Measurements from ENCODE around the gene RNF212B. TPM values are rescaled to one million over a fixed set of nuclear protein-coding genes. Genes with fewer than 3 reads are reported as not detected.
"Not testable (repeated sequence)": the region's sequence is repeated elsewhere in the genome, so short reads cannot be mapped to it uniquely, and the experiment has no call there.

RNF212B gene
- total RNA-seq, 1 experiment from 2014 or later: not detected

DNA sequence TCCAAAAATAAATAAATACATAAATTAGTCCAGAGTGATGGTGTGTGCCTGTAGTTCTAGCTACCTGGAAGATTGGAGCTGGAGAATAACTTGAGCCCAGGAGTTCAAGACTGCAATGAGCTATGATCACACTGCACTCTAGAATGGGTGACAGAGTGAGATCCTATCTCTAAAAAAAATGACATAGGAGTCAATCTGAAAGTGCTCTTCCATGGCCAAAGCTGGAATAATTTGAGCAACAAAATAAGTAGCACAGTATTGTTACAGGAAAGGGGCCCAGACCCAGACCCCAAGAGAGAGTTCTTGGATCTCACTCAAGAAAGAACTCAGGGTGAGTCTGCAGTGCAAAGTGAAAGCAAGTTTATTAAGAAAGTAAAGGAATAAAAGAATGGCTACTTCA lies 29.4 kb upstream of the RNF212B start:
- H3K27me3 ChIP-seq (ENCODE audit: low read length): no peaks in the 10 kb centered on the region
- no peak overlapping the region for H3K4me2 ChIP-seq (ENCODE audit: low read depth, low read length, poor library complexity, severe bottlenecking)
- no peaks in the 10 kb centered on the region for H4K20me1 ChIP-seq (ENCODE audit: insufficient read depth, low read depth, low read length)
- H3K79me2 ChIP-seq (ENCODE audit: low read length): no peaks in the 10 kb centered on the region
- H3K4me1 ChIP-seq (ENCODE audit: low read length): peaks cover 6% of the 10 kb centered on the region; the same call in 1 of the 2 replicates
- H3K9me3 ChIP-seq (ENCODE audit: low read length): no peaks in the 10 kb centered on the region
- no peak overlapping the region for H3K4me3 ChIP-seq (ENCODE audit: low read length)
- no peak for DNase-seq
- no peaks in the 10 kb centered on the region for H3K36me3 ChIP-seq (ENCODE audit: insufficient read depth, low read length)
- H3K9me2 ChIP-seq (replicated peaks; ENCODE audit: insufficient read depth, low read length): no peaks in the 10 kb centered on the region
- H3K27ac ChIP-seq (ENCODE audit: low read length): no peak overlapping the region
- H2AFZ ChIP-seq (ENCODE audit: low read length): no peak overlapping the region
- H3K9ac ChIP-seq (ENCODE audit: low read length): no peak overlapping the region

DNA sequence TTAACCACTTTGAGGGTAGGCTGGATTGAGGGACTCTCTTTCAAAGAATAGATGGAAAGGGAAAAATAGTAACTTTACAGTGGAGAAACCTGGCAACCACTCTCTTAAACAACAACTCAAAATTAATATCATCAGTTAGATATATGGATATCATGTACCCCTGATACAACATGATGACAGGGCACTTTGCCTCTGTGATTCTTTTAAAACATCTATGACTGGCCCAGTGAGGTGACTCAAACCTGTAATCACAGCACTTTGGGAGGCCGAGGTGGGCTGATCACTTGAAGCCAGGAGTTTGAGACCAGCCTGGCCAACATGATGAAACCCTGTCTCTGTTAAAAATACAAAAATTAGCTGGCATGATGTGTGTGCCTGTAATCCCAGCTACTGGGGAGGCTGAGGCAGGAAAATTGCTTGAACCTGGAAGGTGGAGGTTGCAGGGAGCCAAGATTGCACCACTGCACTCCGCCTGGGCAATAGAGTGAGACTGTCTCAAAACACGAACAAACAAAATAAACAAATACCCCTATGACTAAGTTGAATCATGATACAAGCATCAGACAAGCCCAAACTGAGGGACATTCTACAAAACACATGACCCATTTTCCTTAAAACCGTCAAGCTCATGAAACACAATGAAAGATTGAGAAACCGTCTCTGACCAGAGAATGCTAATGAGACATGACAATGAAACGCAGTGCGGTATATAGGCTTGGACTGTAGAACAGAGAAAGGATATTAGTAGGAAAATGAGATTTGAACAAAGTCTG lies 27.9 kb upstream of the RNF212B start:
- Histone ChIP-seq H3K4me1 (ENCODE audit: low read length) (no peaks in the 10 kb centered on the region), H2AFZ (ENCODE audit: low read length) (no peak overlapping the region), H4K20me1 (ENCODE audit: insufficient read depth, low read depth, low read length) (no peaks in the 10 kb centered on the region), H3K9me2 (replicated peaks; ENCODE audit: insufficient read depth, low read length) (no peaks in the 10 kb centered on the region), H3K36me3 (ENCODE audit: insufficient read depth, low read length) (no peaks in the 10 kb centered on the region), H3K27ac (ENCODE audit: low read length) (no peak overlapping the region), H3K27me3 (ENCODE audit: low read length) (no peaks in the 10 kb centered on the region), H3K4me3 (ENCODE audit: low read length) (no peak overlapping the region), H3K9me3 (ENCODE audit: low read length) (no peaks in the 10 kb centered on the region), H3K79me2 (ENCODE audit: low read length) (no peaks in the 10 kb centered on the region), H3K4me2 (ENCODE audit: low read depth, low read length, poor library complexity, severe bottlenecking) (no peak overlapping the region), H3K9ac (ENCODE audit: low read length) (no peak overlapping the region)
- no peak for DNase-seq

DNA sequence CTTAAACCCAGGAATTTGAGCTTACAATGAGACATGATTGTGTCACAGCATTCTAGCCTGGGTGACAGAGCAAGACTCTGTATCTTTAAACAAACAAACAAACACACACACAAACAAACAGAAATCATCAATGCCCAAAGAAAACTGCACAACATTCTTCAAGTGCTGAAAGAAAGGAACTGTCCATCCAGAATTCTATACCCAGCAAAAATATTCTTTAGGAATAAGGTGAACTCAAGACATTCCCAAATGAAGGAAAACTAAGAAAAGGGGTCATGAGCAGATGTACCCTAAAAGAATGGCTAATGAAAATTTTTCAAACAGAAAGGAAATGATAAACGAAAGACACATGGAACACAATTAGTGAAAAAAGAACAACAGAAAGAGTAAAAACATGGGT lies 22.3 kb upstream of the RNF212B start:
- no peak overlapping the region for H3K4me3 ChIP-seq (ENCODE audit: low read length)
- DNase-seq: peak; percentile 28
- H3K27me3 ChIP-seq (ENCODE audit: low read length): no peaks in the 10 kb centered on the region
- H3K9me3 ChIP-seq (ENCODE audit: low read length): no peaks in the 10 kb centered on the region
- H3K79me2 ChIP-seq (ENCODE audit: low read length): no peaks in the 10 kb centered on the region
- no peaks in the 10 kb centered on the region for H3K9me2 ChIP-seq (replicated peaks; ENCODE audit: insufficient read depth, low read length)
- no peaks in the 10 kb centered on the region for H3K4me1 ChIP-seq (ENCODE audit: low read length)
- no peak overlapping the region for H3K9ac ChIP-seq (ENCODE audit: low read length)
- no peaks in the 10 kb centered on the region for H4K20me1 ChIP-seq (ENCODE audit: insufficient read depth, low read depth, low read length)
- H3K4me2 ChIP-seq (ENCODE audit: low read depth, low read length, poor library complexity, severe bottlenecking): no peak overlapping the region
- no peak overlapping the region for H2AFZ ChIP-seq (ENCODE audit: low read length)
- no peak overlapping the region for H3K27ac ChIP-seq (ENCODE audit: low read length)
- no peaks in the 10 kb centered on the region for H3K36me3 ChIP-seq (ENCODE audit: insufficient read depth, low read length)

DNA sequence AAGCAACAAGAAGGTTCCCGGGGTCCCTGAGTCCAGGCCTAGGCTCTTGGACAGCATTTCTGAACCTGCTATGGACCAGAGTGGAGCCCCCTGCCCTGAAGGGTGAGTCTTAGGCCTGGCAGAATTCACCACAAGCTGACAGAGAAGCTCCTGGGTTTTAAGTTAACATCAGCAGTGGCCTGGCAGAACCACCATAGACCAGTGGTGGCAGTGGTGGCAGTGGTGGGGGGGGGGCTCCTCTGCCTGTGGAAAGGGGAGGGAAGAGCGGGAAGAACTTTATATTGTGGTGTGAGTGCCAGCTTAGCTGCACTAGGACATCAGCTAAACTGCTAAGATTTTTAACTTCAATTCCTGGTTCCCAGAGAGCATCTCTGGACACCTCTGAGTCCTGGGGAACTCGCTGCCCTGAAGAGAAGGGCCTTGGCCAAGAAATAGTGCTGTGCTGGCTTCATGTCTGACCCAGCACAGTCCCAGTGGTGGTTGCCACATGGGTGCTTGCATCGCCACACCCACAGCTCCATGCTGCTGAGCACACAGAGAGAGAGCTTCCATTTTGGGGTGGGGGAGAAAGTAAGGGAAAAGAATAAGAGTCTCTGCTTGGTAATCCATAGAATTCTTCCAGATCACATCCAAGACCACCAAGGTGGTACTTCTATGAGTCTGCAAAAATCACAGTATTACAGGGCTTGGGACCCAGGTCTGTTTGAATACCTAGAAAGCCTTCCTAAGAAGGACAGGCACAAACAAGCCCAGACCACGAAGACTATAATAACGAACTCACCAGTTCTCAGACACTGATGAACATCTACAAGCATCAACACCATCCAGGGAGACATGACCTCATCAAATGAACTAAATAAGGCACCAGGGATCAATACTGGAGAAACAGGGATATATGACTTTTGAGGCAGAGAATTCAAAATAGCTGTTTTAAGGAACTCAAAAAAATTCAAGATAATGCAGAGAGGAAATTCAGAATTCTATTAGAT lies 20.4 kb upstream of the RNF212B start:
- Histone ChIP-seq H3K9me3 (ENCODE audit: low read length) (no peaks in the 10 kb centered on the region), H3K9ac (ENCODE audit: low read length) (no peak overlapping the region), H3K4me1 (ENCODE audit: low read length) (no peaks in the 10 kb centered on the region), H3K79me2 (ENCODE audit: low read length) (no peaks in the 10 kb centered on the region), H3K36me3 (ENCODE audit: insufficient read depth, low read length) (no peaks in the 10 kb centered on the region), H3K9me2 (replicated peaks; ENCODE audit: insufficient read depth, low read length) (no peaks in the 10 kb centered on the region), H4K20me1 (ENCODE audit: insufficient read depth, low read depth, low read length) (no peaks in the 10 kb centered on the region), H2AFZ (ENCODE audit: low read length) (no peak overlapping the region), H3K27me3 (ENCODE audit: low read length) (no peaks in the 10 kb centered on the region), H3K27ac (ENCODE audit: low read length) (no peak overlapping the region), H3K4me2 (ENCODE audit: low read depth, low read length, poor library complexity, severe bottlenecking) (no peak overlapping the region), H3K4me3 (ENCODE audit: low read length) (no peak overlapping the region)
- DNase-seq: peak; percentile 27

DNA sequence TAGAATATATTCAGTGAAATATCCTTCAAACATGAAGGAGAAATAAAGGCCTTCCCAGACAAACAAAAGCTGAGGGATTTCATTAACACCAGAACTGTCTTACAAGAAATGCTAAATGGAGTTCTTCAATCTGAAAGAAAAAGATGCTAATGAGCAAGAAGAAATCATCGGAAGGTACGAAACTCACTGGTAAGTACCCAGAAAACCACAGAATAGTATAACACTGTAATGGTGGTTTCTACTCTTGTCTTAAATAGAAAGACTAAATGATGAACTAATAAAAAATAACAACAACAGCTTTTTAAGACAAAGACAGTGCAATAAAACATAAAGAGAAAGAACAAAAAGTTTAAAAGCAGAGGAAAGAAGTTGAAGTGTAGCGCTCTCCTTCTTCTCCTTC lies 18.7 kb upstream of the RNF212B start:
- H3K4me3 ChIP-seq (ENCODE audit: low read length): no peak overlapping the region
- no peaks in the 10 kb centered on the region for H3K9me3 ChIP-seq (ENCODE audit: low read length)
- H3K9me2 ChIP-seq (replicated peaks; ENCODE audit: insufficient read depth, low read length): no peaks in the 10 kb centered on the region
- H3K4me2 ChIP-seq (ENCODE audit: low read depth, low read length, poor library complexity, severe bottlenecking): no peak overlapping the region
- no peak overlapping the region for H2AFZ ChIP-seq (ENCODE audit: low read length)
- no peaks in the 10 kb centered on the region for H3K27me3 ChIP-seq (ENCODE audit: low read length)
- peak; percentile 16 for DNase-seq
- H3K9ac ChIP-seq (ENCODE audit: low read length): no peak overlapping the region
- no peaks in the 10 kb centered on the region for H3K79me2 ChIP-seq (ENCODE audit: low read length)
- H4K20me1 ChIP-seq (ENCODE audit: insufficient read depth, low read depth, low read length): no peaks in the 10 kb centered on the region
- no peak overlapping the region for H3K27ac ChIP-seq (ENCODE audit: low read length)
- H3K4me1 ChIP-seq (ENCODE audit: low read length): no peaks in the 10 kb centered on the region
- H3K36me3 ChIP-seq (ENCODE audit: insufficient read depth, low read length): no peaks in the 10 kb centered on the region

DNA sequence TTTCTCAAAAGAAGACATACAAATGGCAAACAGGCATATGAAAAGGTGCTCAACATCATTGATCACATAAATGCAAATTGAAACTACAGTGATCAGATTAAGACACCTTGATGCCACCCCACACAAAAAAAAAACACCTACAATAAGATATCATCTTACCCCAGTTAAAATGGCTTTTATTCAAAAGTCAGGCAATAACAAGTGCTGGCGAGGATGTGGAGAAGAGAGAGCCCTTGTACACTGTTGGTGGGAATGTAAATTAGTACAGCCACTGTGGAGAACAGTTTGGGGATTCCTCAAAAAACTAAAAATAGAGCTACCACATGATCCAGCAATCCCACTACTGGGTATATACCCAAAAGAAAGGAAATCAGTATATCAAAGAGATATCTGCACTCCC lies 12.8 kb upstream of the RNF212B start:
- H2AFZ ChIP-seq (ENCODE audit: low read length); H3K9ac ChIP-seq (ENCODE audit: low read length); H3K27me3 ChIP-seq (ENCODE audit: low read length); H3K9me3 ChIP-seq (ENCODE audit: low read length); H3K4me3 ChIP-seq (ENCODE audit: low read length); H3K36me3 ChIP-seq (ENCODE audit: insufficient read depth, low read length); H3K79me2 ChIP-seq (ENCODE audit: low read length); H3K4me2 ChIP-seq (ENCODE audit: low read depth, low read length, poor library complexity, severe bottlenecking); H3K9me2 ChIP-seq (replicated peaks; ENCODE audit: insufficient read depth, low read length); H3K27ac ChIP-seq (ENCODE audit: low read length); H4K20me1 ChIP-seq (ENCODE audit: insufficient read depth, low read depth, low read length): not testable (repeated sequence)
- DNase-seq: peak; percentile 6
- H3K4me1 ChIP-seq (ENCODE audit: low read length): peaks cover 22% of the 10 kb centered on the region

DNA sequence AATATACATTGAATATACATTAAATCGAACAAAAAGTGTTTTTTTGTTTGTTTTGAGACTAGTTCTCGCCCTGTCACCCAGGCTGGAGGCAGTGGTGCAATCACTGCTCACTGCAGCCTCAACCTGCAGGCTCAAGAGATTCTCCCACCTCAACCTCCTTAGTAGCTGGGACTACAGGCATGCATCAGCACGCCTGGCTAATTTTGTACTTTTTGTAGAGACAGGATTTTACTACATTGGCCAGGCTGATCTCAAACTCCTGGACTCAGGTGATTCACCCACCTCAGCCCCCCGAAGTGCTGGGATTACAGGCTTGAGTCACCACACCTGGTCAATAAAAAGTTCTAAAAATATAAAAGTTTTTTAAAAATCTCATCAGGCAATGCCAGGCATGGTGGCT lies 10.2 kb upstream of the RNF212B start:
- no peak overlapping the region for H3K4me2 ChIP-seq (ENCODE audit: low read depth, low read length, poor library complexity, severe bottlenecking)
- DNase-seq: peak; percentile 30
- no peak overlapping the region for H3K9ac ChIP-seq (ENCODE audit: low read length)
- H3K9me3 ChIP-seq (ENCODE audit: low read length): no peaks in the 10 kb centered on the region
- no peaks in the 10 kb centered on the region for H3K79me2 ChIP-seq (ENCODE audit: low read length)
- peaks cover 22% of the 10 kb centered on the region for H3K4me1 ChIP-seq (ENCODE audit: low read length)
- no peaks in the 10 kb centered on the region for H3K9me2 ChIP-seq (replicated peaks; ENCODE audit: insufficient read depth, low read length)
- no peak overlapping the region for H3K27ac ChIP-seq (ENCODE audit: low read length)
- H4K20me1 ChIP-seq (ENCODE audit: insufficient read depth, low read depth, low read length): no peaks in the 10 kb centered on the region
- no peaks in the 10 kb centered on the region for H3K36me3 ChIP-seq (ENCODE audit: insufficient read depth, low read length)
- H2AFZ ChIP-seq (ENCODE audit: low read length): no peak overlapping the region
- no peaks in the 10 kb centered on the region for H3K27me3 ChIP-seq (ENCODE audit: low read length)
- H3K4me3 ChIP-seq (ENCODE audit: low read length): no peak overlapping the region

DNA sequence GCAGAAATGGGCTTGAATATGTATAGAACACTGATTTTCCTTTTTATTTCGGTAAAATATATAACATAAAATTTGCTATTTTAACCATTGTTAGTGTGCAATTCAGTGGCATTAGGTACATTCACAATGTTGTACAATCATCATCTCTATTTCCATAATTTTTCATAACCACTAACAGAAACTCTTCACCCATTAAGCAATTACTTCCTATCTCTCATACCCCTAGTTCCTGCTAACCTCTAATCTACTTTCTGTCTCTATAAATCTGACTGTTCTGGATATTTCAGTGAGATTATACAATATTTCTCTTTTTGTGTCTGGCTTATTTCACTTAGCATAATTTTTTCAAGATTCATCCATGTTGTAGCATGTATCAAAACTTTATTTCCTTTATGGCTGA lies 8.9 kb upstream of the RNF212B start:
- Histone ChIP-seq H3K9ac (ENCODE audit: low read length) (no peak overlapping the region), H3K27me3 (ENCODE audit: low read length) (no peaks in the 10 kb centered on the region), H3K9me2 (replicated peaks; ENCODE audit: insufficient read depth, low read length) (no peaks in the 10 kb centered on the region), H3K4me1 (ENCODE audit: low read length) (peaks cover 22% of the 10 kb centered on the region), H4K20me1 (ENCODE audit: insufficient read depth, low read depth, low read length) (no peaks in the 10 kb centered on the region), H3K4me3 (ENCODE audit: low read length) (no peak overlapping the region), H3K9me3 (ENCODE audit: low read length) (no peaks in the 10 kb centered on the region), H2AFZ (ENCODE audit: low read length) (no peak overlapping the region), H3K36me3 (ENCODE audit: insufficient read depth, low read length) (no peaks in the 10 kb centered on the region), H3K79me2 (ENCODE audit: low read length) (no peaks in the 10 kb centered on the region), H3K27ac (ENCODE audit: low read length) (no peak overlapping the region), H3K4me2 (ENCODE audit: low read depth, low read length, poor library complexity, severe bottlenecking) (peak overlapping the region; percentile 48)
- peak; percentile 44 for DNase-seq
